NOMO-1 treated with dmso at 0.1 percent for 144 hours (cell line): ENCODE data around the gene MCTP1.
"Not testable (repeated sequence)": the region's sequence is repeated elsewhere in the genome, so short reads cannot be mapped to it uniquely, and the experiment has no call there.

ENCODE experiments used
- DNase-seq: peaks from one replicate; lab custom pipeline; 2025; ENCODE audit not compliant: unreplicated experiment; lab: John Stamatoyannopoulos, UW

Gene MCTP1

GRCh38 chr5:94972268-94972667, 312.6 kb downstream of the MCTP1 start:
- no peak for DNase-seq

GRCh38 chr5:94969174-94969573, 315.7 kb downstream of the MCTP1 start:
- DNase-seq, result no peak

GRCh38 chr5:94968507-94969095, 316.3 kb downstream of the MCTP1 start:
- DNase-seq, result peak; percentile 74

DNA sequence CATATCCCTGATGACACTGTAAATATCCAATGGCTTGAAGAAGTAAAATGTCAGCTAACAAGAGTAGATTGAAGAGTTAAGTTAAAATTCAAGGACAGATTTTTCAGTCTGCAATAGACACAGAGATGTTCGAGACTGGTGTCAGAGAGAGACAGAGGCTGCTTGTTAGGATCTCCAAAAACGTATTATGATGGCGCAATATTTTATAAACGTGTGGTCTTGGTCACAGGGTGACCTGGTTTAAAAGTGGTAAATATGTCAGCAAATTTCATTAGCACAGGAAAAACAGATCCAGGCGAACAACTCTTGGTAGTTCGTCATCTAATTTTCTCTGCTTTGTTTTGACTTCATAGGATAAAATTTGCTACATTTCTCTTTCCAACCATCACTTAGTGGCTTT, 317.4 kb downstream of the MCTP1 start:
- no peak for DNase-seq

DNA sequence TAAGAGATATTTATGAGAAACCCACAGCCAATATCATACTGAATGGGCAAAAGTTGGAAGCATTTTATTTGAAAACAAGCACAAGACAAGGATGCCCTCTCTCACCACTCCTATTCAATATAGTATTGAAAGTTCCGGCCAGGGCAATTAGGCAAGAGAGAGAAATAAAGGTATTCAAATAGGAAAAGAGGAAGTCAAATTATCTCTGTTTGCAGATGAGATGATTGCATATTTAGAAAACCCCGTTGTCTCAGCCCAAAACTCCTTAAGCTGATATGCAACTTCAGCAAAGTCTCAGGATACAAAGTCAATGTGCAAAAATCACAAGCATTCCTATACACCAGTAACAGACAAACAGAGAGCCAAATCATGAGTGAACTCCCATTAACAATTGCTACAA, 325.6 kb downstream of the MCTP1 start:
- not testable (repeated sequence) for DNase-seq

- no peak for DNase-seq
Measured at GRCh38 chr5:94945656-94946055, 339.2 kb downstream of the MCTP1 start.

- DNase-seq, result no peak
Measured at GRCh38 chr5:94944160-94944559, 340.7 kb downstream of the MCTP1 start.

- DNase-seq, result no peak
Measured at GRCh38 chr5:94941122-94941755, 343.7 kb downstream of the MCTP1 start.

- no peak for DNase-seq
Measured at GRCh38 chr5:94932259-94932658, 352.6 kb downstream of the MCTP1 start.

DNA sequence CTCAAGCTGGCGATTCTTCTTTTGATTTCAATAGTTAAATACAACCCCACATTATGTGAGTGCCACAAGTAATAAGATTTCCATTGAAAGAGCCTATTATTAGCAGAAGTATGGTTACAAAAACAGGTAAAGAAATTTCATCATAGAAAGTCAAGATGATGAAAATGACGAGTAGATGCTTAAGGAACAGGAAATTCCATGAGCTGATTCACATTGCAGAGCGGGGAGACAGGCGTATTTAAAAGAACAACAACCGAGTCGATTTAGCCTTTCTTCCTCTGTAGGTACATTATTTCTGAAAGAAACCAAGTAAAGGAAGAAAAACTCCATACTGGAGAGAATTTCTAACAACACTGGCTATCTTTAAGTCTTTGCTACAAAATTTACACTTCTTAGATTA, 356.0 kb downstream of the MCTP1 start:
- no peak for DNase-seq

- no peak for DNase-seq
Measured at GRCh38 chr5:94920570-94920969, 364.3 kb downstream of the MCTP1 start.

GRCh38 chr5:94916619-94917018, 368.3 kb downstream of the MCTP1 start:
- no peak for DNase-seq

DNA sequence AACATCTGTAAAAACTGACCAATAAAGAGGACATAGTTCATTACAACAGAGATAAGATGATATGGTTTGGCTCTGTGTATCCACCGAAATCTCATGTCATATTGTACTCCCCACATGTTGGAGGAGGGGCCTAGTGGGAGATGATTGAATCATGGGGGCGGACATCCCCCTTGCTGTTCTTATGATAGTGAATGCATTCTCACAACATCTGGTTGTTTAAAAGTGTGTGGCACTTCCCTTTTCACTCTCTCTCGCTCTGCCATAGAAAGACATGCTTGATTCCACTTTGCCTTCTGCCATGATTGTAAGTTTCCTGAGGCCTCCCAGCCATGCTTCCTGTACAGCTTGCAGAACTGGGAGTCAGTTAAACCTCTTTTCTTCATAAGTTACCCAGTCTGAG, 373.6 kb downstream of the MCTP1 start:
- no peak for DNase-seq

DNA sequence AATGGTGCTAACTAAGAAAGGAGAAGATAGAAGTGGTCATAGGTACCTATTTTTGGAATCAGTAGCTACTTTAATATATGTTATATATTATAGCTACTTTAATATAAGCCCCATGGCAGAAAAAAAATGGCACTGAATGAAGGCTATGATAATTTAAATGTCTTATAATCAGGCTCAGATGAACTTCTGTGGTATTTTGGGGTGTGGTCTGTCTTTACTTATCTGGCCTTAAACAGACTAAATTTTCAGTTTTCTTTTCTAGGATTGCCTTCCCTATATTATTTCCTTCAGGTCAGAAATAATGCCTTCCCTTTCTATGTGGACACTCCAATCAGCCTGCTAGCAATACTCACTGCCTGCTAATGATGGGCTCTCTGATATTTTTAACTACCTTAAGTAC, 374.2 kb downstream of the MCTP1 start:
- no peak for DNase-seq

DNA sequence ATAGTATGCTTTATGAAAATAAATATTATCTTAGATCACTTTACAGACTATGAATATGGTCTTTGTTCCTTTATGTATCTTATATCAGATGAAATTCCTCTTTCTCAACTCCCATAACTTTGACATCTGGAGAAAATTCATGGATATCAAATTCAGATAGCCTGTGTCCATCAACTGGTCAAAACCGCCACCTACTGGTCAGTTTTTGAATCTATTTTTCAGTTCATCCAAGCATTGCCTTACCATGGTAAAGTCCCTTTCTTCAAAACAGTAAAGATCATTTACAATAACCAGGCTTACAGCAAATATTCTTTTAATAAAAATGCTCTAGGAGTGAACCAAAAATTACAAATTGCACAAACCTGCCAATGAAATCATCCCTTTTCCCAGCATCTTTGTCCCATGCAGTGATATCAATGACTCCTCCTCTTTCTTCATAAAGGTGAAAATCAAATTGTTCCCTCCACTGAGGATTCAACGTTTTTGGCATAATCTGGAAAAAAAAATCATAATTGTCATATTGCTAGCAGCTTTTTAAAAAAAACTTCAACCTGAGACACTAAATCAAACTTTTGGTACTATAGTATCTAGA, 375.9 kb downstream of the MCTP1 start:
- no peak for DNase-seq

DNA sequence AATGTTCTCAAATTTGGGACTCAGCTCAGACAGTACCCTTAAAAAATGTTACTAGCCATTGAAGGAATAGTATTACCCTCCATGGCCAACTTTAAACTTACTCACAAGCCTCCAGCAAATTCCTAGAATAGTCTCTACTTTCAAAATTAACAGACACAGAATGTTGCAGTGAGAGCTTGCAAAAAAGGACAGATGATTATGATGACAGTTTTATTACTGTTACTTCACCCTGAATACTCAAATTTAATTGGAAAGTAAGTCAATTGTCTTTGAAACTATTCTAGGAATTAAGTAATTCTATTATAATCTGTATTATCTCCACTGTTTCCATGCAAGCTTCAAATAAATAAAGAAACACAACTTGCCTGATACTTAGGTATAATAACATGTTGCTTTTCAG, 378.1 kb downstream of the MCTP1 start:
- no peak for DNase-seq

GRCh38 chr5:94903726-94904125, 381.2 kb downstream of the MCTP1 start:
- DNase-seq, result no peak

DNA sequence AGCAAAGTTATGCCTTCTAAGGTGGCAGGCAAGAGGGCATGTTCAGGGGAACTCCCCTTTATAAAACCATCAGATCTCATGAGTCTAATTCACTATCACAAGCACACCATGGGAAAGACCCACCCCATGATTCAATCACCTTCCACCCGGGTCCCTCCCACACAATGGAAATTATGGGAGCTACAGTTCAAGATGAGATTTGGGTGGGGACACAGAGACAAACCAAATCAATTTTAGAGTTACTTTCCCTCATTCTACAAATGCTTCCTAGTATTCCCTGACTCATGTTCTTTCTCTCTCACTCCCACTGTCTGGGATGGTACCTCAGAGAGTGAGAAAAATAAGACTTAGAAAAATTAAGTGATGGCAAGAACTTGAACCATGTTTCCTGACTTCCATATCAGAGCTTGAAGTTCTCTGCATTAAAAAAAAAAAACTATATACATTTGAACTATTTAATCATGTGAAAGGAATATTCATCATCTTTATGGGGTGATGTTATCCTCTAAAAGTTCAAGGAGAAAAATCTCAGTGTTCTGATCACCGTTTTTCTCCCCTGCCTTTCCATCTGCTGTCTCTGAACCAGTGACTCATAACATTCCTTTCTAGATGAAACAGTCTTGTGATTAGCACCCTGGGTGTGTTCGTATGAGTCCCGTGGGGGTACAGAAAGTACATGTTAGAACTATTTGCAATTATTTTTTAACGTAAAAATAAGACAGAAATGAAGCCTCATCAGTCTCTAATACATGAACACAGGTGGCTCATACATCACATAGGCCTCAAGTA, 383.5 kb downstream of the MCTP1 start:
- no peak for DNase-seq

GRCh38 chr5:94900006-94900505, 384.8 kb downstream of the MCTP1 start:
- DNase-seq, result no peak

GRCh38 chr5:94893412-94894135, 391.3 kb downstream of the MCTP1 start:
- DNase-seq, result no peak

GRCh38 chr5:94891972-94892371, 392.9 kb downstream of the MCTP1 start:
- DNase-seq, result no peak
